ENCODE results near the gene CAMK2N2. TPM values are rescaled to one million over a fixed set of nuclear protein-coding genes. Genes with fewer than 3 reads are reported as not detected.

Gene CAMK2N2
- total RNA-seq, 1 donor: not detected

DNA sequence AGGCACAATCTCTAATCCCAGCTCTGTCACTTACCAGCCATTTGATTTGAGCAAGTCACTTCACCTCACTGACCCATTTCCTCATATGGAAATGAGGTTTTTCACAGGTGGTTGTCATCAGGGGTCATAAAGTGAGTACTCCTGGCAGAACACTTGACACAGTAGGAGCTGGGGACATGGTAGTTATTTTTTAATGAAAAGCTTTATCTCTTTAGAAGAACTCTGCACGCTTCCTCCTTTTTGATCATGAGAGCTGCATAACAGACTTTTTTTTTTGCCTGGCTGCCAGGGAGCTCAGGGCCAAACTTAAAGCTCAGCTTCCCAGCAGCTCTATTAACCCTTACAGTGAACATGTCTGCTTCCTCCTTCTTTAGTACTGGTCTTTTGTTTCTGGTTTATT, 23.5 kb downstream of the CAMK2N2 start:
- Histone ChIP-seq H3K27me3 (ENCODE audit: insufficient read depth, low read length) (peaks cover 2% of the 10 kb centered on the region), H3K4me1 (ENCODE audit: insufficient read depth, low read length) (no peaks in the 10 kb centered on the region), H3K9me3 (ENCODE audit: low read depth, low read length) (no peaks in the 10 kb centered on the region), H3K4me3 (ENCODE audit: low read length) (no peak overlapping the region)

DNA sequence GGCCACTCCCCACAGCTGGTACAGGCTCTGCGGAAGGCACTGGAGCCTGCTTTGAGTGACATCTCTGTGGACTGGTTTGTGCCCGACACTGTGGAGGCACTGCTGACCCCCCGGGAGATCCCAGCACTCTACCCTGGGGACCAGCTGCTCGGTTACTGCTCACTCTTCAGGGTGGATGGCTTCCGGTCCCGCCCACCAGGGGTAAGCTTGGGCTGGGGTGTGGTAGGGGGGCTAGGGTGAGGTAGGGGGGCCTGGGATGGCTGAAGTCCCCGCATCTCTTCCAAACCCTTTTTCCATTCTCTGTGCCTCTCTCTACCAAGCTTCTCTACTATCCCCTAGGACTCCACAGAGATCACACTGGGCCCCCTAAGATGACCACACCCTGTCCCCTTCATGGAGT, 24.1 kb downstream of the CAMK2N2 start:
- H3K4me3 ChIP-seq (ENCODE audit: low read length): no peak overlapping the region
- H3K27me3 ChIP-seq (ENCODE audit: insufficient read depth, low read length): peaks cover 8% of the 10 kb centered on the region
- H3K9me3 ChIP-seq (ENCODE audit: low read depth, low read length): no peaks in the 10 kb centered on the region
- H3K4me1 ChIP-seq (ENCODE audit: insufficient read depth, low read length): no peaks in the 10 kb centered on the region

DNA sequence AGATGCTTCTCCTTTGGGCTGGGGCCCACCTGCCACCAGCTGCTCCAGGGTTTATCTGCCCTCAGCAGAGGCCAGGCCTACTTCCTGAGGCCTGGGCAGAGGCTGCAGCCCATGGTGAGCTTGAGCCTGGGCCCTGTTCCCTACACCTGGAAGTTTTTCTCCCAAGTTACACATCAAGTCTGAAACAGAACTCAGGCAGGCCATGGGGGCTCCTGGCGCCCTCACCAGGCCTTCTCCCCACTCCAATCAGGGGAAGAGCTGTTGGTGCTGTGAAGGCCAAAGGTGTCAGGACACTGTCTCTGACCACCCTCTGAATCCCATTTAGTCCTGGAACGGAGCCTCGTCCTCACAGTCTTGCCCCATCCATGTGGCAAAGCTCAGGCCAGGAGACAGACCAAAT, 24.7 kb downstream of the CAMK2N2 start:
- H3K4me3 ChIP-seq (ENCODE audit: low read length): no peak overlapping the region
- H3K9me3 ChIP-seq (ENCODE audit: low read depth, low read length): no peaks in the 10 kb centered on the region
- H3K4me1 ChIP-seq (ENCODE audit: insufficient read depth, low read length): no peaks in the 10 kb centered on the region
- peaks cover 14% of the 10 kb centered on the region for H3K27me3 ChIP-seq (ENCODE audit: insufficient read depth, low read length)

- Histone ChIP-seq H3K27me3 (ENCODE audit: insufficient read depth, low read length) (peaks cover 20% of the 10 kb centered on the region), H3K9me3 (ENCODE audit: low read depth, low read length) (no peaks in the 10 kb centered on the region), H3K4me1 (ENCODE audit: insufficient read depth, low read length) (no peaks in the 10 kb centered on the region), H3K4me3 (ENCODE audit: low read length) (no peak overlapping the region)
These were observed 25.3 kb downstream of the CAMK2N2 start for GRCh38 chr3:184236033-184236410.

GRCh38 chr3:184235381-184236032, 25.8 kb downstream of the CAMK2N2 start:
- Histone ChIP-seq H3K4me1 (ENCODE audit: insufficient read depth, low read length) (peaks cover 5% of the 10 kb centered on the region), H3K27me3 (ENCODE audit: insufficient read depth, low read length) (peaks cover 23% of the 10 kb centered on the region), H3K9me3 (ENCODE audit: low read depth, low read length) (no peaks in the 10 kb centered on the region), H3K4me3 (ENCODE audit: low read length) (no peak overlapping the region)

DNA sequence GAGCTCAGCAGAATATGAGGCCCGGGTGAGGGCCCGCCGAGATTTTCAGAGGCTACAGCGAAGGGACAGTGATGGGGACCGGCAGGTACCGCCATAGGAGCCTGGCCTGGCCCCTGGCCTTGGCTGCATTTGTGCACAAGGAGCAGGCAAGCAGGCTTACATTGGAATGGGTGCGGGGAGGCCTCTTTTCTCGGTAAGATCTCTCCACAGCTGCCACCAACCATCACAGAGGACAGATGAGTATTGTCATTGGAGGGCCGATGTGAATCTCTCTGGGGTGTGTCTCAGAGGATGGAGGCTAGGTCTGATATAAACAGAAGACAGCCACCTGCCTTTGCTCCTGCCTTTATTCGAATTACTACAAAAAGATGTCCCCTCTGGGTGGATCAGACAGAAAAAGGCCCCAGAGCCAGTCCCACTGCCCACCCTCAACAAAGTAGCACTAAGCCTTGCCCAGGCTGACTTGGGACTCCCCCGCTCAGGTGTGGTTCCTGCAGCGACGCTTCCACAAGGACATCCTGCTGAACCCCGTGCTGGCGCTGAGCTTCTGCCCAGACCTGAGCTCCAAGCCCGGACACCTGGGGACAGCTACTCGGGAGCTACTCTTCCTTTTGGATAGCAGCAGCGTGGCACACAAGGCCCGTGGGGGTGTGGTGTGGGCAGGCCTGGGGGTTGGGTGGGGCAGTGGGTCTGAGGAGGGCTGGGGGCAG, 26.5 kb downstream of the CAMK2N2 start:
- H3K4me3 ChIP-seq (ENCODE audit: low read length): no peak overlapping the region
- H3K9me3 ChIP-seq (ENCODE audit: low read depth, low read length): no peaks in the 10 kb centered on the region
- peaks cover 12% of the 10 kb centered on the region for H3K4me1 ChIP-seq (ENCODE audit: insufficient read depth, low read length)
- peaks cover 26% of the 10 kb centered on the region for H3K27me3 ChIP-seq (ENCODE audit: insufficient read depth, low read length)

- H3K27me3 ChIP-seq (ENCODE audit: insufficient read depth, low read length): peaks cover 30% of the 10 kb centered on the region
These were observed 27.1 kb downstream of the CAMK2N2 start for GRCh38 chr3:184234224-184234623.

GRCh38 chr3:184233127-184233843, 28.1 kb downstream of the CAMK2N2 start:
- Histone ChIP-seq H3K4me3 (ENCODE audit: low read length) (no peak overlapping the region), H3K27me3 (ENCODE audit: insufficient read depth, low read length) (peaks cover 36% of the 10 kb centered on the region)

More at GRCh38 chr3:184234224-184234623, 27.1 kb downstream of the CAMK2N2 start:
- Histone ChIP-seq H3K4me3 (ENCODE audit: low read length) (no peak overlapping the region), H3K9me3 (ENCODE audit: low read depth, low read length) (no peaks in the 10 kb centered on the region), H3K4me1 (ENCODE audit: insufficient read depth, low read length) (peaks cover 18% of the 10 kb centered on the region)

DNA sequence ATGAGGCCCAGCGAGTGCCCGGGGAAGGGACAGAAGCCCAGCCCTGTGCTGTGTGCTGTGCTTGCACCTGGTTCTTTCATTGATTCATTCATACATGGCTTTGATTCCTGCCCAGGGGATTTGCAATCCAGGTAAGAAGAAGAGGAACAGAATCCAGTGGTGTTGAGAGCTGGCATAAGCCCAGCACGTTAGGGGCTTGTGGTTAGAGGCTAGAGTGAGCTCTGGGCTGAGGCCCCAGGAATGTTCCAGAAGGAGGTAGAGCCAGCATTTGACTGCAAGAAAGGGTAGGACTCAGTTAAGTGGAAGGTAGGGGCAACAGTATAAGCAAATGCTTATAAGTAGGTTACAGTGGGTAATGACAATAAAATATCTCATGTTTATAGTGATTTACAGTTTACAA, 29.7 kb downstream of the CAMK2N2 start:
- H3K9me3 ChIP-seq (ENCODE audit: low read depth, low read length): no peaks in the 10 kb centered on the region
- H3K4me1 ChIP-seq (ENCODE audit: insufficient read depth, low read length): peaks cover 19% of the 10 kb centered on the region
- peaks cover 46% of the 10 kb centered on the region for H3K27me3 ChIP-seq (ENCODE audit: insufficient read depth, low read length)
- no peak overlapping the region for H3K4me3 ChIP-seq (ENCODE audit: low read length)

More at GRCh38 chr3:184233127-184233843, 28.1 kb downstream of the CAMK2N2 start:
- H3K4me1 ChIP-seq (ENCODE audit: insufficient read depth, low read length): peaks cover 19% of the 10 kb centered on the region
- H3K9me3 ChIP-seq (ENCODE audit: low read depth, low read length): no peaks in the 10 kb centered on the region

DNA sequence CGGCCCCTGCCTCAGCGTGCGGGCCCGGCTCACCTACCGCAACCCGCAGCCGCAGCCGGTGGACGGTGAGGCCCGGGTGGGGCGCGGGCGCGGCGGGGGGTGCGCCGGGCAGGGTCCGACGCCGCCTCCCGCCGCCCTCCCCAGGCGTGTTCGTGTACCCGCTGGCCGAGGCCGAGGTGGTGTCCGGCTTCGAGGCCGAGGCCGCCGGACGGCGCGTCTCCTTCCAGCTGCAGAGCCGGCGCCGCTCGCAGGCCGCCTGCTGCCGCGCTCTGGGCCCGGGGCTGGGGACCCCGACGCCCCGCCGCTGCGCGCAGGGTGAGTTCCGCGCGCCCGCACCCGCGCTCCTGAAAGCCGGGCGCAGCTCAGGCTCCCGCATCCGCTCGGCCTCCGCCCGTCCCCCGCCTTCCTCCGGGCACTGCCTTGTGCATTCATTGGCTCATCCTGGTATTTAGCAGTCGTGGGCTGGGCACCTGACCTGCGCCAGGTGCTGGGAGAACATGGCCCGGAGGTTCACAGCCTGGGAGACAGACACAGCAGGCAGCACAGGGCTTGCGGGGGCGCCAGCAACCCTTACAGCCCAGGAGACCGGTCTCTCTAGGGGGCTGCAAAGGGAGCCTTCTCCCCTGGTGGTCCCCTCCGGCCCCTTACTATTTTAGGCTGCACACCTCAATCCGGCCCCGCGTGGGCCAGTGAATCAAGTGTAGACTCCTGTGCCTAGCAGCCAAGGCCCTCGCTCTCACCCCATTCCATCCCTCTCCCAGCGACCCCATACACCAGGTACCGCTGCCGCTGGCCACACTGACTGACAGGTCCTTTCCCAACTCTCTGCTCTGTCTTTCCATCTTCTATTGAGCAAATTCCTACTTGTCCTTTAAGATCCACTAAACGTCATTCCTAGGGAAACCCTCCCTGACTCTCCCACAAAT, 30.5 kb downstream of the CAMK2N2 start:
- H3K4me1 ChIP-seq (ENCODE audit: insufficient read depth, low read length): peaks cover 19% of the 10 kb centered on the region
- H3K27me3 ChIP-seq (ENCODE audit: insufficient read depth, low read length): peaks cover 51% of the 10 kb centered on the region
- H3K4me3 ChIP-seq (ENCODE audit: low read length): no peak overlapping the region
- H3K9me3 ChIP-seq (ENCODE audit: low read depth, low read length): no peaks in the 10 kb centered on the region

DNA sequence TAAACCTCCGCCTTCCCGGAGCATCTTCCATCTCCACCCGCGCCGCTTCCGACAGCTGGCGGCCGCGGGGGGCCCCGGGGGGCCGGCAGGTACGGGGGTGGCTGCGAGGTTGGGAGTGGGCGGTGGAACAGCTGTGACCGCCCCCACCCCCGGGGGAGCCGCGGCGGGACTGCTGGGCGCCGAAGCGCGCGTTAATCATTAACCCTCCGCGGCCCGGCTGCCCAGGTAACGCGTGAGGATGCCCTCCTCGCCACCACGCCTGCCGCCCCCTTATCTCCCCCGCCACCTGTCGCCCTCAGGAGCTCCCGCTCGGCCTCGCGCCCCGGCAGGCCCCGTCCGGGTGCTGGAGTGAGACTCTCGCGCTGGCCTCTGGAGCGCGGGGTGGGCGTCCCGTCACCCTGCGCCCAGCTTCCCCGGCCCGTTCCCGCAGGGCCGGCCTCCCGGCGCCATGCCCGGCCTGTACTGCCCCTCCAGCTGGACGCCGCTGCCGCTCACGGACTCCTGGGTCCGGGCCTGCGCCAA, 31.2 kb downstream of the CAMK2N2 start:
- Histone ChIP-seq H3K27me3 (ENCODE audit: insufficient read depth, low read length) (peaks cover 51% of the 10 kb centered on the region), H3K9me3 (ENCODE audit: low read depth, low read length) (no peaks in the 10 kb centered on the region), H3K4me1 (ENCODE audit: insufficient read depth, low read length) (peaks cover 19% of the 10 kb centered on the region), H3K4me3 (ENCODE audit: low read length) (no peak overlapping the region)

DNA sequence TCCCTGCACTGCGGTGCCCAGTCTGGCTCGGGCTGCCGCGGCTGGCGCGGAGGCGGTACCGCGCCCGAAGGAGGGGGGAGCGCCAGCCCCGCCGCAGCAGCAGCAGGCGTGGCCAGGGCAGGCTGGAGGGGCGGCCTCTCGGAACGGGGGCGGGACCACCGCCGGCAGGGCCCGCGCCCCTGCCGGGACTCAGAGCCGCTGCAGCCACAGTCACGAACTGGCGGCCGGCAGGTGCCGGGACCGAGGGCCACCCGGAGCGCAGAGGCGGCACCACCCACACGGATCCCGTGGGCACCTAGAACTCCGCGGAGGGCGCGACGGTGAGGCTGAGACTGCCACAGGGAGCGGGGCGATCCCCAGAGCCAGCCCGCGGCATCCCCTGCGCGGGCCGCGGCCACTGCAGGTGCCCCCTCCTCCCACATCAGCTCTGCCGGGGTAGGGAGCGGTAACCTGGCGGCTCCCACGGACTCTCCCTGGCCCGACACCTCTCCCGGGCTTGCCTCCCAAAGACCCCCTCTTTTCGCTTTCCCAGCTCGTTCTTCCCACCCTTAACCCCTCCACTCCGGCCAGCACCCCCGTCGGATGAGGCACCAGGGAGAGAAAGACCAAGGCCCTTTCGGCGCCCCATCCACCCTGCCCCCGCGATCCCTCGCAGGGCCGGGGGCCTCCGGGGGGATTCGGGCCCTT, 31.8 kb downstream of the CAMK2N2 start, which contains the start of gene VWA5B2:
VWA5B2 (plus strand) TSS at position 192 of the 687 bp plus-strand sequence. CDS start 944 bp downstream, outside the sequence.
- Histone ChIP-seq H3K9me3 (ENCODE audit: low read depth, low read length) (no peaks in the 10 kb centered on the region), H3K27me3 (ENCODE audit: insufficient read depth, low read length) (peaks cover 51% of the 10 kb centered on the region), H3K4me3 (ENCODE audit: low read length) (peak within 1 kb of the TSS; percentile 6), H3K4me1 (ENCODE audit: insufficient read depth, low read length) (peaks cover 19% of the 10 kb centered on the region)

GRCh38 chr3:184228376-184229137, 32.8 kb downstream of the CAMK2N2 start:
- Histone ChIP-seq H3K4me3 (ENCODE audit: low read length) (no peak overlapping the region), H3K4me1 (ENCODE audit: insufficient read depth, low read length) (peaks cover 19% of the 10 kb centered on the region), H3K9me3 (ENCODE audit: low read depth, low read length) (no peaks in the 10 kb centered on the region), H3K27me3 (ENCODE audit: insufficient read depth, low read length) (peaks cover 51% of the 10 kb centered on the region)

Measured in mononuclear cell (primary cell).